ENCODE data around the gene TCF19. TPM values are rescaled to one million over a fixed set of nuclear protein-coding genes. Genes with fewer than 3 reads are reported as not detected.

Gene TCF19
- total RNA-seq, 2 donors from 2014 or later = 10.8 to 12.5 TPM

DNA sequence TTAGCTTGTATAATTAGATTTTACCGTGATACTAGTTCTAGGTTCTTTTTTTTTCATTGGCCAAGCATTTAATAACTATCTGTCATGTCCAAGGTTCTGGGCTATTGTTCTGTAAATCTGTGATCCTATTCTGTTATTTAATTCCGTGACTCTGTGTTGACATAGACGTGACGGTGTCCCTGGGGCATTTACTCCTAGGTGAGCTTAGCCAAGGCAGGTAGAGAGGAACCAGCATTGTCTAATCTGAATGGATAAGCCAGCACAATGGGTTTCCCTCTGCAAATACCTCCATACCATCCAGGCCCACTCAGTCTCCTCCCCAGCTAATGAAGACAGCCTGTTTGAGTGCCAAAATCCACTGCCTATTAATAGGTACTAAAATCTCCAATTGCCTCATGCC is 29.3 kb upstream of the TCF19 start:
- 56 to 73% methylated on average over 4 of the region's 4 CpGs for WGBS, 2 experiments (ENCODE audit: insufficient coverage in 1 of 2, insufficient read length in 1 of 2)
- H3K4me3 ChIP-seq (ENCODE audit: low read length) = no peak overlapping the region
- H3K27ac Mint-ChIP-seq = peak overlapping the region; percentile 52
- no peaks in the 10 kb centered on the region for H3K9me3 ChIP-seq (ENCODE audit: control insufficient read depth, low read length)
- peaks cover 46% of the 10 kb centered on the region for H3K4me1 Mint-ChIP-seq
- peaks cover 19% of the 10 kb centered on the region for H3K4me1 ChIP-seq (ENCODE audit: control insufficient read depth, insufficient read depth, low read length)
- H3K36me3 Mint-ChIP-seq (ENCODE audit: low read depth) = no peaks in the 10 kb centered on the region
- no peak overlapping the region for H3K27ac ChIP-seq (ENCODE audit: low read depth, low read length)
- no peak for DNase-seq
- TF ChIP-seq, protein P1, sequence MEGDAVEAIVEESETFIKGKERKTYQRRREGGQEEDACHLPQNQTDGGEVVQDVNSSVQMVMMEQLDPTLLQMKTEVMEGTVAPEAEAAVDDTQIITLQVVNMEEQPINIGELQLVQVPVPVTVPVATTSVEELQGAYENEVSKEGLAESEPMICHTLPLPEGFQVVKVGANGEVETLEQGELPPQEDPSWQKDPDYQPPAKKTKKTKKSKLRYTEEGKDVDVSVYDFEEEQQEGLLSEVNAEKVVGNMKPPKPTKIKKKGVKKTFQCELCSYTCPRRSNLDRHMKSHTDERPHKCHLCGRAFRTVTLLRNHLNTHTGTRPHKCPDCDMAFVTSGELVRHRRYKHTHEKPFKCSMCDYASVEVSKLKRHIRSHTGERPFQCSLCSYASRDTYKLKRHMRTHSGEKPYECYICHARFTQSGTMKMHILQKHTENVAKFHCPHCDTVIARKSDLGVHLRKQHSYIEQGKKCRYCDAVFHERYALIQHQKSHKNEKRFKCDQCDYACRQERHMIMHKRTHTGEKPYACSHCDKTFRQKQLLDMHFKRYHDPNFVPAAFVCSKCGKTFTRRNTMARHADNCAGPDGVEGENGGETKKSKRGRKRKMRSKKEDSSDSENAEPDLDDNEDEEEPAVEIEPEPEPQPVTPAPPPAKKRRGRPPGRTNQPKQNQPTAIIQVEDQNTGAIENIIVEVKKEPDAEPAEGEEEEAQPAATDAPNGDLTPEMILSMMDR (conservative IDR thresholded peaks at IDR 0.05) = no peak
- H3K36me3 ChIP-seq (ENCODE audit: control insufficient read depth, insufficient read depth, low read length) = no peaks in the 10 kb centered on the region
- no peaks in the 10 kb centered on the region for H3K27me3 Mint-ChIP-seq (ENCODE audit: insufficient read depth)
- no peak overlapping the region for H3K9ac ChIP-seq (ENCODE audit: extremely low read depth, low read length, poor library complexity, severe bottlenecking)
- H3K27me3 ChIP-seq (ENCODE audit: control insufficient read depth, insufficient read depth, low read length, poor library complexity, severe bottlenecking) = no peaks in the 10 kb centered on the region
- no peak overlapping the region for H3K4me3 Mint-ChIP-seq
- no peaks in the 10 kb centered on the region for H3K9me3 Mint-ChIP-seq

DNA sequence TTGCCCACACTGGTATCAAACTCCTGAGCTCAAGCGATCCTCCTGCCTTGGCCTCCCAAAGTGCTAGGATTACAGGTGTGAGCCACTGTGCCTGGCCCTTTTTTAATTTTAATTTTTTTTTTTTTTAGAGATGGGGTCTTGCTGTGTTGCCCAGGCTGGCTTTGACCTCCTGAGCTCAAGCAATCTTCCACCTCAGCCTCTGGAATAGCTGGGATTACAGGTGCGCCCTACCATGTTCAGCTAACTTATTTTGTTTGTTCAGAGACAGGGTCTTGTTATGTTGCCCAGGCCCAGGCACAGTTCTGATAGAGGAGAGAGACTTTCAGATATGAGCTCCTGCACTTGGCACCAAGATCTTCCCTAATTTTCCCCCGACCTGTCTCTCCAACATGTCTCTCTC is 27.6 kb upstream of the TCF19 start:
- no peak overlapping the region for H3K4me3 ChIP-seq (ENCODE audit: low read length)
- peaks cover 19% of the 10 kb centered on the region for H3K4me1 ChIP-seq (ENCODE audit: control insufficient read depth, insufficient read depth, low read length)
- WGBS, 2 experiments (ENCODE audit: insufficient coverage in 1 of 2, insufficient read length in 1 of 2) = 79 to 93% methylated on average over 3 of the region's 3 CpGs
- H3K9me3 Mint-ChIP-seq = no peaks in the 10 kb centered on the region
- peaks cover 39% of the 10 kb centered on the region for H3K4me1 Mint-ChIP-seq
- TF ChIP-seq, protein P1 (conservative IDR thresholded peaks at IDR 0.05) = no peak
- H3K9me3 ChIP-seq (ENCODE audit: control insufficient read depth, low read length) = no peaks in the 10 kb centered on the region
- H3K27ac Mint-ChIP-seq = no peak overlapping the region
- DNase-seq = no peak
- no peak overlapping the region for H3K9ac ChIP-seq (ENCODE audit: extremely low read depth, low read length, poor library complexity, severe bottlenecking)
- H3K27me3 ChIP-seq (ENCODE audit: control insufficient read depth, insufficient read depth, low read length, poor library complexity, severe bottlenecking) = no peaks in the 10 kb centered on the region
- H3K27ac ChIP-seq (ENCODE audit: low read depth, low read length) = no peak overlapping the region
- no peaks in the 10 kb centered on the region for H3K27me3 Mint-ChIP-seq (ENCODE audit: insufficient read depth)
- H3K36me3 ChIP-seq (ENCODE audit: control insufficient read depth, insufficient read depth, low read length) = no peaks in the 10 kb centered on the region
- H3K4me3 Mint-ChIP-seq = no peak overlapping the region
- H3K36me3 Mint-ChIP-seq (ENCODE audit: low read depth) = no peaks in the 10 kb centered on the region

DNA sequence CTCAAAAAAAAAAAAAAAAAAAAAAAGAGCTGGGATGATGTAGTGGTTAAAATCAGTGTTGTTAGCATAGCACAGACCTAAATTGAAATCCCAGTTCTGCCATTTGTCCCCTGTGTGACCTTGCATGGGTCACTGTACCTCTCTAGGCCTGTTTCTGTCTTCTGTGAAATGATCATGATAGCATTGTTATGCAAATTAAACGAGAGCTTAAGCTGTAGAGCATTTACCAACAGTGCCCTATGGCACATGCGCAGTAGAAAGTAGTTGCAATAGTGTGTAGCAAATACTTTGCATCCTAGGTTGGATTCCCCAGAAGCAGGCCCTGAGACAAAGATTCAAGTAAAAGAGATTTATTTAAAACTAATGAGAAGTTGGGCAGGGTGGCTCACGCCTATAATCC is 26.8 kb upstream of the TCF19 start:
- Histone ChIP-seq H3K27me3 (ENCODE audit: control insufficient read depth, insufficient read depth, low read length, poor library complexity, severe bottlenecking) (no peaks in the 10 kb centered on the region), H3K9me3 (ENCODE audit: control insufficient read depth, low read length) (no peaks in the 10 kb centered on the region), H3K27ac (ENCODE audit: low read depth, low read length) (no peak overlapping the region), H3K4me1 (ENCODE audit: control insufficient read depth, insufficient read depth, low read length) (peaks cover 19% of the 10 kb centered on the region), H3K9ac (ENCODE audit: extremely low read depth, low read length, poor library complexity, severe bottlenecking) (no peak overlapping the region), H3K4me3 (ENCODE audit: low read length) (no peak overlapping the region), H3K36me3 (ENCODE audit: control insufficient read depth, insufficient read depth, low read length) (no peaks in the 10 kb centered on the region)
- Mint-ChIP-seq H3K36me3 (ENCODE audit: low read depth) (no peaks in the 10 kb centered on the region), H3K9me3 (no peaks in the 10 kb centered on the region), H3K4me1 (peaks cover 36% of the 10 kb centered on the region), H3K27ac (no peak overlapping the region), H3K4me3 (no peak overlapping the region), H3K27me3 (ENCODE audit: insufficient read depth) (no peaks in the 10 kb centered on the region)
- DNase-seq = no peak
- TF ChIP-seq, protein P1 (conservative IDR thresholded peaks at IDR 0.05) = no peak
- 82 to 89% methylated on average over 3 of the region's 3 CpGs for WGBS, 2 experiments (ENCODE audit: insufficient coverage in 1 of 2, insufficient read length in 1 of 2)
